HCT116 (cell line): ENCODE results near the gene TCOF1. TPM values are rescaled to one million over a fixed set of nuclear protein-coding genes. Genes with fewer than 3 reads are reported as not detected.

ENCODE experiments used
- ATAC-seq: fragments of 200-7000 bp; cut with Tn5 transposase; 2 replicates; pipeline ENCODE4 v1.9.1; 2020; ENCODE audit warnings: mild to moderate bottlenecking, moderate library complexity
- BruUV-seq: library from RNA; stranded (reverse); fragments of 400-500 nt; replicated peaks from 2 replicates; lab custom pipeline; 2021; lab: Mats Ljungman, UMichigan
- CTCF ChIA-PET: fragments of 300-600 bp; sonication (Branson Sonifier 250); formaldehyde crosslinking; loops from one replicate; lab custom pipeline; 2021; ENCODE audit warnings: antibody characterized with exemption; lab: Charles Lee
- POLR2A ChIA-PET: fragments of 300-600, 350-600 bp; sonication (Branson Sonifier 250); formaldehyde crosslinking; loops from one replicate; lab custom pipeline; 2021; ENCODE audit warnings: antibody characterized with exemption; lab: Charles Lee
- RAD21 ChIA-PET, 2 experiments: fragments of 300-600 bp; sonication (Branson Sonifier 250); formaldehyde crosslinking; loops; one replicate each; lab custom pipeline; 2023; ENCODE audit warnings: low total read pairs in 2 of 2; ENCODE audit not compliant: uncharacterized antibody in 2 of 2, unreplicated experiment in 2 of 2, low non-redundant PET in 1 of 2; lab: Charles Lee
- DNase-seq: peaks from one replicate; pipeline ENCODE4 v3.0.0-alpha.2; 2010; ENCODE audit warnings: low read depth, low spot score
- H2AFZ ChIP-seq: fragments of 200-600 bp; shearing (Covaris generic), sonication (generic); 2 replicates; pipeline ENCODE4 v1.6.1; 2017; ENCODE audit warnings: low read depth, mixed run types, mixed read lengths, antibody characterized with exemption, low read length; ENCODE audit not compliant: poor library complexity, severe bottlenecking
- H3K27ac ChIP-seq: 2 replicates; pipeline ENCODE4 v1.5.1; 2012; ENCODE audit warnings: low read depth, low read length
- H3K27me3 ChIP-seq: fragments of 200-600 bp; sonication (generic); 2 replicates; pipeline ENCODE4 v1.6.1; 2016; ENCODE audit warnings: mixed run types, low read length, mixed read lengths; ENCODE audit not compliant: insufficient read depth
- H3K36me3 ChIP-seq, 2 experiments: fragments of 200-500 bp in 1 of 2; fragments of 200-600 bp in 1 of 2; sonication (Bioruptor generic) in 1 of 2; sonication (generic) in 1 of 2; 2 replicates each; pipeline versions ENCODE4 v1.5.1 to v1.6.1; 2014 to 2016; ENCODE audit warnings: low read length in 2 of 2, inconsistent platforms in 1 of 2, mixed read lengths in 1 of 2, mixed run types in 1 of 2; ENCODE audit not compliant: insufficient read depth in 2 of 2, control insufficient read depth in 1 of 2
- H3K4me1 ChIP-seq, 2 experiments: fragments of 200-600 bp in 1 of 2; sonication (generic) in 1 of 2; 2 replicates each; pipeline versions ENCODE4 v1.5.1 to v1.6.1; 2012 to 2017; ENCODE audit warnings: low read length in 2 of 2, inconsistent platforms in 1 of 2, mild to moderate bottlenecking in 1 of 2, mixed read lengths in 1 of 2, mixed run types in 1 of 2, moderate library complexity in 1 of 2; ENCODE audit not compliant: insufficient read depth in 2 of 2, control insufficient read depth in 1 of 2
- H3K4me2 ChIP-seq: fragments of 200-600 bp; sonication (generic); 2 replicates; pipeline ENCODE4 v1.6.1; 2017; ENCODE audit warnings: mixed run types, low read length, mixed read lengths
- H3K4me3 ChIP-seq, 2 experiments: fragments of 200-600 bp in 1 of 2; sonication (generic) in 1 of 2; replicated peaks in 1 of 2; 2 replicates each; pipeline ENCODE4 v1.5.1; 2011 to 2016; ENCODE audit warnings: low read length in 2 of 2, control low read depth in 1 of 2, low read depth in 1 of 2, mild to moderate bottlenecking in 1 of 2, mixed read lengths in 1 of 2, mixed run types in 1 of 2
- H3K79me2 ChIP-seq: fragments of 200-600 bp; sonication (generic); 2 replicates; pipeline ENCODE4 v1.6.1; 2017; ENCODE audit warnings: mild to moderate bottlenecking, mixed run types, low read length, moderate library complexity, mixed read lengths; ENCODE audit not compliant: insufficient read depth
- H3K9ac ChIP-seq: fragments of 200-600 bp; sonication (generic); 2 replicates; pipeline ENCODE4 v1.6.1; 2016; ENCODE audit warnings: low read length, mixed read lengths
- H3K9me2 ChIP-seq: fragments of 200-600 bp; sonication (generic), shearing (Covaris generic); 2 replicates; pipeline ENCODE4 v1.6.1; 2017; ENCODE audit warnings: mixed run types, mild to moderate bottlenecking, moderate library complexity; ENCODE audit not compliant: insufficient read depth
- H3K9me3 ChIP-seq, 2 experiments: fragments of 200-500 bp in 1 of 2; fragments of 200-600 bp in 1 of 2; sonication (Bioruptor generic) in 1 of 2; sonication (generic) in 1 of 2; 2 replicates each; pipeline ENCODE4 v1.6.1; 2014 to 2017; ENCODE audit warnings: low read length in 2 of 2, mixed read lengths in 2 of 2, inconsistent platforms in 1 of 2, low read depth in 1 of 2, mild to moderate bottlenecking in 1 of 2, mixed run types in 1 of 2, moderate library complexity in 1 of 2; ENCODE audit not compliant: control insufficient read depth in 1 of 2, insufficient read depth in 1 of 2
- H4K20me1 ChIP-seq: fragments of 200-600 bp; sonication (generic), shearing (Covaris generic); 2 replicates; pipeline ENCODE4 v1.6.1; 2017; ENCODE audit warnings: mixed run types, mild to moderate bottlenecking, moderate library complexity; ENCODE audit not compliant: insufficient read depth
- ATF3 ChIP-seq: IDR thresholded peaks from 2 replicates; pipeline ENCODE4 v1.6.1; 2012
- CBX3 ChIP-seq: IDR thresholded peaks from 2 replicates; pipeline ENCODE4 v1.6.1; 2012; ENCODE audit warnings: low read depth
- CEBPB ChIP-seq: IDR thresholded peaks from 2 replicates; pipeline ENCODE4 v1.6.1; 2012; ENCODE audit warnings: low read depth
- CTCF ChIP-seq, 3 experiments: fragments of 200-600 bp in 1 of 3; sonication (generic) in 1 of 3; IDR thresholded peaks in 2 of 3; conservative IDR thresholded peaks in 1 of 3; 2 replicates each; pipeline ENCODE4 v1.5.1; 2012 to 2017; ENCODE audit warnings: low read depth in 2 of 3, low read length in 2 of 3, antibody characterized with exemption in 1 of 3, borderline replicate concordance in 1 of 3, control low read depth in 1 of 3, mild to moderate bottlenecking in 1 of 3, mixed read lengths in 1 of 3, mixed run types in 1 of 3, moderate library complexity in 1 of 3; ENCODE audit not compliant: insufficient read depth in 1 of 3
- EGR1 ChIP-seq: IDR thresholded peaks from 2 replicates; pipeline ENCODE4 v1.6.1; 2012; ENCODE audit warnings: low read depth
- EZH2 ChIP-seq: fragments of 200-600 bp; sonication (generic); IDR thresholded peaks from 2 replicates; pipeline ENCODE4 v1.6.1; 2017; ENCODE audit warnings: antibody characterized with exemption, mixed run types
- FOSL1 ChIP-seq: IDR thresholded peaks from 2 replicates; pipeline ENCODE4 v1.6.1; 2012; ENCODE audit warnings: low read depth
- MAX ChIP-seq: IDR thresholded peaks from 2 replicates; pipeline ENCODE4 v1.6.1; 2012
- POLR2A ChIP-seq: IDR thresholded peaks from 2 replicates; pipeline ENCODE4 v1.7.0; 2011; ENCODE audit warnings: borderline replicate concordance; ENCODE audit not compliant: insufficient read depth, insufficient read length; ENCODE audit errors: extremely low read depth
- POLR2AphosphoS5 ChIP-seq: IDR thresholded peaks from 2 replicates; pipeline ENCODE4 v1.6.1; 2011; ENCODE audit warnings: mild to moderate bottlenecking, low read depth, low read length, moderate library complexity
- RAD21 ChIP-seq: IDR thresholded peaks from 2 replicates; pipeline ENCODE4 v1.6.1; 2012; ENCODE audit warnings: low read depth, mild to moderate bottlenecking
- SP1 ChIP-seq: IDR thresholded peaks from 2 replicates; pipeline ENCODE4 v1.6.1; 2012; ENCODE audit warnings: low read depth
- TCF7L2 ChIP-seq: IDR thresholded peaks from 2 replicates; pipeline ENCODE4 v1.7.0; 2011; ENCODE audit warnings: borderline replicate concordance, inconsistent platforms; ENCODE audit not compliant: insufficient read depth, insufficient read length; ENCODE audit errors: extremely low read depth
- YY1 ChIP-seq: IDR thresholded peaks from 2 replicates; pipeline ENCODE4 v1.6.1; 2011; ENCODE audit warnings: low read length, low read depth, moderate library complexity, mild to moderate bottlenecking; ENCODE audit not compliant: insufficient replicate concordance; ENCODE audit errors: extremely low read depth
- ZBTB33 ChIP-seq: IDR thresholded peaks from 2 replicates; pipeline ENCODE4 v1.6.1; 2011; ENCODE audit warnings: mild to moderate bottlenecking, low read length, moderate library complexity; ENCODE audit not compliant: insufficient replicate concordance; ENCODE audit errors: extremely low read depth
- ZFX ChIP-seq: fragments of 450-650 bp; IDR thresholded peaks from 2 replicates; pipeline ENCODE4 v1.6.1; 2017
- ZNF274 ChIP-seq: fragments of 200-500 bp; sonication (Bioruptor generic); IDR thresholded peaks from 2 replicates; pipeline ENCODE4 v1.6.1; 2014; ENCODE audit warnings: mild to moderate bottlenecking, low read depth, low read length, inconsistent platforms
- intact Hi-C: fragments of 100-400 bp; cut with micrococcal nuclease; formaldehyde crosslinking; loops from 2 replicates; pipeline ENCODE4 v1.10.0; 2022
- total RNA-seq: library from RNA; stranded (reverse); gene quantifications from one replicate; pipeline ENCODE4 v1.2.1, GENCODE V29; 2021; ENCODE audit not compliant: unreplicated experiment

TCOF1 gene
- total RNA-seq, 1 experiment from 2014 or later, result 94.7 TPM

- no peaks in the 10 kb centered on the region for H3K4me1 ChIP-seq
- POLR2A ChIA-PET, result no interaction called here
- H2AFZ ChIP-seq, result no peak overlapping the region
- no peaks in the 10 kb centered on the region for H3K9me2 ChIP-seq
- no peak overlapping the region for H3K9ac ChIP-seq
- TF ChIP-seq CBX3, result no peak
- TF ChIP-seq MAX, result no peak
- TF ChIP-seq ZNF274, result no peak
- no peak for TF ChIP-seq CTCF (IDR thresholded peaks at IDR 0.05 in 2 of 3, conservative IDR thresholded peaks at IDR 0.05 in 1 of 3; ENCODE audit: borderline replicate concordance in 1 of 3, insufficient read depth in 1 of 3, low read depth in 2 of 3, low read length in 2 of 3)
- no peak for TF ChIP-seq SP1
- TF ChIP-seq ATF3, result no peak
- TF ChIP-seq, all 23 proteins: peak for 0
- intact Hi-C loops, result no loop called here
- TSS peak; percentile 16 for BruUV-seq
- H3K27ac ChIP-seq, result no peak overlapping the region
- H3K4me2 ChIP-seq, result no peak overlapping the region
- peaks cover 61 to 87% of the 10 kb centered on the region in 2 experiments; a peak in 3 of 4 replicates for H3K36me3 ChIP-seq
- DNase-seq (no peak), ATAC-seq (no peak)
- H4K20me1 ChIP-seq, result 0 out of 2 replicates have a peak, but pooled peaks cover 3% of the 10 kb centered on the region
- H3K9me3 ChIP-seq, result no peaks in the 10 kb centered on the region
- ChIA-PET CTCF (no interaction called here), RAD21 (no interaction called here)
- H3K4me3 ChIP-seq, result no peak overlapping the region
- H3K27me3 ChIP-seq, result no peaks in the 10 kb centered on the region
- H3K79me2 ChIP-seq, result no peaks in the 10 kb centered on the region
These were observed 20.6 kb downstream of the TCOF1 start for GRCh38 chr5:150377964-150378694.

GRCh38 chr5:150384701-150385100 is 27.2 kb downstream of the TCOF1 start:
- CTCF ChIA-PET, result no interaction called here
- Histone ChIP-seq H3K4me1 (no peaks in the 10 kb centered on the region), H3K36me3 (peaks cover 46 to 80% of the 10 kb centered on the region in 2 experiments), H3K9ac (no peak overlapping the region), H3K9me2 (no peaks in the 10 kb centered on the region), H3K79me2 (peaks cover 10% of the 10 kb centered on the region; the same call in 1 of the 2 replicates), H2AFZ (no peak overlapping the region), H3K4me3 (no peak overlapping the region), H4K20me1 (no peaks in the 10 kb centered on the region), H3K4me2 (no peak overlapping the region), H3K9me3 (no peaks in the 10 kb centered on the region), H3K27me3 (no peaks in the 10 kb centered on the region), H3K27ac (no peak overlapping the region)
- ATAC-seq (no peak), DNase-seq (no peak)
- RAD21 ChIA-PET, result no interaction called here
- POLR2A ChIA-PET, result no interaction called here
- intact Hi-C loops, result no loop called here
- no TSS peak for BruUV-seq
- TF ChIP-seq EZH2 (no peak), RAD21 (no peak), POLR2A (no peak), POLR2AphosphoS5 (no peak), EGR1 (no peak), ZBTB33 (no peak), TCF7L2 (no peak), ZFX (no peak), FOSL1 (no peak), CEBPB (no peak), YY1 (no peak), SP1 (no peak)
